Kidney epithelial cell (primary cell): Measurements from ENCODE around the gene NMNAT2. TPM values are rescaled to one million over a fixed set of nuclear protein-coding genes. Genes with fewer than 3 reads are reported as not detected.
A peak's percentile ranks its signal among the peaks of the same experiment; 100 is the strongest.

Experiments
- DNase-seq: peaks from one replicate; pipeline ENCODE4 v3.0.0-alpha.2; 2010; ENCODE audit warnings: low read depth
- H3K27me3 ChIP-seq: 2 replicates; pipeline ENCODE4 v1.6.0; 2011; ENCODE audit warnings: low read length; ENCODE audit not compliant: control insufficient read depth, insufficient read depth
- H3K36me3 ChIP-seq: 2 replicates; pipeline ENCODE4 v1.5.1; 2011; ENCODE audit warnings: low read length; ENCODE audit not compliant: control insufficient read depth, insufficient read depth
- H3K4me3 ChIP-seq: 2 replicates; pipeline ENCODE4 v1.5.1; 2011; ENCODE audit warnings: low read depth, mild to moderate bottlenecking, control low read depth, low read length
- CTCF ChIP-seq: IDR thresholded peaks from 2 replicates; pipeline ENCODE4 v1.5.1; 2011; ENCODE audit warnings: mild to moderate bottlenecking, moderate library complexity, low read length, control low read depth, inconsistent platforms; ENCODE audit not compliant: insufficient read depth, poor library complexity, severe bottlenecking
- total RNA-seq: library from RNA; depleted of rRNA; stranded (reverse); fragments of >200 nt; gene quantifications from 2 replicates; pipeline ENCODE4 v1.2.3, GENCODE V29; 2015

Gene NMNAT2
- 0.27 and 1.0 TPM in 2 replicates for total RNA-seq

GRCh38 chr1:183417772-183418491, at the start of gene NMNAT2:
Gene NMNAT2 (minus strand): TSS chr1:183418380. CDS start chr1:183418267, 113 bp downstream.
- no peaks in the 10 kb centered on the region for H3K36me3 ChIP-seq
- no peak for DNase-seq
- peaks cover 34% of the 10 kb centered on the region for H3K27me3 ChIP-seq
- peak within 1 kb of the TSS; percentile 31 for H3K4me3 ChIP-seq
- no peak for TF ChIP-seq CTCF

DNA sequence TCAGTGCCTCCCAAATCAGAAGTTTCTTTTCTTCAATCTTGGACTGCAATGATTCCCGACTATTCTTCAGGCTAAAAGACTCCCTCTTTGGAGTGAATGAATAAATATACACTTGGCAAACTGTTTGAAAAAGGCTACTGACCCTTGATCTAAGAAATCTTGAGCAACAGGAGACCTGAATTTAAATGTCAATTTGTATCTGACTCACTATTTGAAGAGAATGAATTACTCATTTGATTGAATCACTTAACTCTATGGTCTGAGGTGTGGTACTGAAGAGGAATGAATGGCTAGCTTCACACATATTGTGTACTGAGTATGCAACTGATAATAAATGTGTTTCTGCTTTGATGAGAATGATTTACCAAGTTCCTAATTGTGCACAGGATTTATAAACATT, 49.5 kb upstream of the NMNAT2 start:
- Histone ChIP-seq H3K36me3 (no peaks in the 10 kb centered on the region), H3K27me3 (no peaks in the 10 kb centered on the region), H3K4me3 (no peak overlapping the region)
- TF ChIP-seq CTCF = no peak
- no peak for DNase-seq

DNA sequence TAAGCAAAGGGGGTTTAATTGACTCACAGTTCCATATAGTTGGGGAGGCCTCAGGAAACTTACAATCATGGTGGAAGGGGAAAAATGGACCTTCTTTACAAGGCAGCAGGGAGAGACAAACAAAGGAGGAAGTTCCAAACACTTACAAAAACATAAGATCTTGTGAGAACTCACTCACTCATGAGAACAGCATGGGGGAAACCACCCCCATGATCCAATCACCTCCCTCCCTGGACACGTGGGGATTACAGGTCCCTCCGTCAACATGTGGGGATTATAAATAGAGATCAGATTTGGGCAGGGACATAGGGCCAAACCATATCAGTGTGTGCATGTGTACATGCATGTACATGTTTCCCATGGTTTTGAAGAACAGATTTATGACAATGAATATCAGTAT, 48.6 kb upstream of the NMNAT2 start:
- TF ChIP-seq CTCF = no peak
- no peak overlapping the region for H3K4me3 ChIP-seq
- no peaks in the 10 kb centered on the region for H3K36me3 ChIP-seq
- no peak for DNase-seq
- H3K27me3 ChIP-seq = no peaks in the 10 kb centered on the region

- no peaks in the 10 kb centered on the region for H3K36me3 ChIP-seq
- no peak for DNase-seq
- TF ChIP-seq CTCF = no peak
- H3K27me3 ChIP-seq = no peaks in the 10 kb centered on the region
- no peak overlapping the region for H3K4me3 ChIP-seq
Observed at GRCh38 chr1:183463566-183463965, 45.4 kb upstream of the NMNAT2 start.

DNA sequence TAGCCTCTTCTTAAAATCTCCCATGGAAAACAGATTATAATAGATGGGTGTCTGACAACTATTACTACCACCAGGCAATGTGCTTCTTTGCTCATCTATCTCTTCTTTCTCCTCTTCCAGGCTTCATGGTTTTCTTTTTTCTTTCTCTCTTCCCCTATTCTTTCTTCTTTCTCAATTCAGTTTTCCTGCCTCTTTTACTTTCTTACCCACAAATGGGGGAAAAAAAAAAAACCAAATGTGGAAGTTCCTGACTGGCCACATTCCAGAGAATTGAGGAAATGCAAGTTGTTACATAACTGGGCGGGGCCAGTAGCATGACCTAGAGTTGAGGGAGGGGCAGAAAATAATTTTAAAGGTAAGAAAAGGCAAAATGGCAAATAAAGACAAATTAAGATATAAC, 43.2 kb upstream of the NMNAT2 start:
- no peak for DNase-seq
- Histone ChIP-seq H3K4me3 (no peak overlapping the region), H3K36me3 (no peaks in the 10 kb centered on the region), H3K27me3 (no peaks in the 10 kb centered on the region)
- TF ChIP-seq CTCF = no peak

- H3K36me3 ChIP-seq = no peaks in the 10 kb centered on the region
- no peaks in the 10 kb centered on the region for H3K27me3 ChIP-seq
- no peak for TF ChIP-seq CTCF
- DNase-seq = no peak
- H3K4me3 ChIP-seq = no peak overlapping the region
Observed at GRCh38 chr1:183460596-183460995, 42.4 kb upstream of the NMNAT2 start.
